22Rv1 (cell line): ENCODE data around the gene COL9A3.
"Not testable (repeated sequence)": the region's sequence is repeated elsewhere in the genome, so short reads cannot be mapped to it uniquely, and the experiment has no call there.

Experiments used
- ZFX ChIP-seq: fragments of 450-650 bp; IDR thresholded peaks from 2 replicates; pipeline ENCODE4 v1.6.1; 2017; ENCODE audit warnings: antibody characterized with exemption, borderline replicate concordance
- TF ChIP-seq, protein P1 (sequence below): fragments of 450-650 bp; IDR thresholded peaks from 2 replicates; pipeline ENCODE4 v1.5.1; 2017; ENCODE audit warnings: mild to moderate bottlenecking

DNA sequence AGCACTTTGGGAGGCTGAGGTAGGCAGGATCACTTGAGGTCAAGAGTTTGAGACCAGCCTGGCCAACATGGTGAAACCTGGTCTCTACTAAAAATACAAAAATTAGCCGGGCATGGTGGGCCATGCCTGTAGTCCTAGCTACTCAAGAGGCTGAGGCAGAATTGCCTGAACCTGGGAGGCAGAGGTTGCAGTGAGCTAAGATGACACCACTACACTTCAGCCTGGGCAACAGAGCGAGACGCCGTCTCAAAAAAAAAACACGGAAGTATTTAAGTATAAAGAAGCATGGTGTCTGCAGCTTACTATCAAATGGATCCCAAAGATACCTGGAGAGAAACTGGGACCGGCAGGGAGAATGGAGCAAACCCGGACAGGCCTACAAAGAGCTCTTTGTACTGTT, 32.1 kb downstream of the COL9A3 start:
- TF ChIP-seq, protein P1, sequence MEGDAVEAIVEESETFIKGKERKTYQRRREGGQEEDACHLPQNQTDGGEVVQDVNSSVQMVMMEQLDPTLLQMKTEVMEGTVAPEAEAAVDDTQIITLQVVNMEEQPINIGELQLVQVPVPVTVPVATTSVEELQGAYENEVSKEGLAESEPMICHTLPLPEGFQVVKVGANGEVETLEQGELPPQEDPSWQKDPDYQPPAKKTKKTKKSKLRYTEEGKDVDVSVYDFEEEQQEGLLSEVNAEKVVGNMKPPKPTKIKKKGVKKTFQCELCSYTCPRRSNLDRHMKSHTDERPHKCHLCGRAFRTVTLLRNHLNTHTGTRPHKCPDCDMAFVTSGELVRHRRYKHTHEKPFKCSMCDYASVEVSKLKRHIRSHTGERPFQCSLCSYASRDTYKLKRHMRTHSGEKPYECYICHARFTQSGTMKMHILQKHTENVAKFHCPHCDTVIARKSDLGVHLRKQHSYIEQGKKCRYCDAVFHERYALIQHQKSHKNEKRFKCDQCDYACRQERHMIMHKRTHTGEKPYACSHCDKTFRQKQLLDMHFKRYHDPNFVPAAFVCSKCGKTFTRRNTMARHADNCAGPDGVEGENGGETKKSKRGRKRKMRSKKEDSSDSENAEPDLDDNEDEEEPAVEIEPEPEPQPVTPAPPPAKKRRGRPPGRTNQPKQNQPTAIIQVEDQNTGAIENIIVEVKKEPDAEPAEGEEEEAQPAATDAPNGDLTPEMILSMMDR = not testable (repeated sequence)
- TF ChIP-seq ZFX = not testable (repeated sequence)
